IMR-90 (cell line): ENCODE results near the gene SLC6A11.

Source experiments
- BHLHE40 ChIP-seq: fragments of 150-350 bp; IDR thresholded peaks from 2 replicates; pipeline ENCODE4 v1.6.1; 2016; ENCODE audit warnings: mild to moderate bottlenecking, low read depth, low read length
- RFX5 ChIP-seq: IDR thresholded peaks from 2 replicates; pipeline ENCODE4 v1.8.0; 2012; ENCODE audit warnings: low read depth, mild to moderate bottlenecking, low read length, moderate library complexity
- SMC3 ChIP-seq: fragments of 150-350 bp; IDR thresholded peaks from 2 replicates; pipeline ENCODE4 v1.6.1; 2016; ENCODE audit warnings: low read depth, mild to moderate bottlenecking, antibody characterized with exemption, low read length, moderate library complexity
- TF ChIP-seq, protein P1 (sequence below): conservative IDR thresholded peaks from 2 replicates; pipeline ENCODE4 v1.5.1; 2012; ENCODE audit warnings: mild to moderate bottlenecking, low read depth, low read length, improper control_type of control experiment

DNA sequence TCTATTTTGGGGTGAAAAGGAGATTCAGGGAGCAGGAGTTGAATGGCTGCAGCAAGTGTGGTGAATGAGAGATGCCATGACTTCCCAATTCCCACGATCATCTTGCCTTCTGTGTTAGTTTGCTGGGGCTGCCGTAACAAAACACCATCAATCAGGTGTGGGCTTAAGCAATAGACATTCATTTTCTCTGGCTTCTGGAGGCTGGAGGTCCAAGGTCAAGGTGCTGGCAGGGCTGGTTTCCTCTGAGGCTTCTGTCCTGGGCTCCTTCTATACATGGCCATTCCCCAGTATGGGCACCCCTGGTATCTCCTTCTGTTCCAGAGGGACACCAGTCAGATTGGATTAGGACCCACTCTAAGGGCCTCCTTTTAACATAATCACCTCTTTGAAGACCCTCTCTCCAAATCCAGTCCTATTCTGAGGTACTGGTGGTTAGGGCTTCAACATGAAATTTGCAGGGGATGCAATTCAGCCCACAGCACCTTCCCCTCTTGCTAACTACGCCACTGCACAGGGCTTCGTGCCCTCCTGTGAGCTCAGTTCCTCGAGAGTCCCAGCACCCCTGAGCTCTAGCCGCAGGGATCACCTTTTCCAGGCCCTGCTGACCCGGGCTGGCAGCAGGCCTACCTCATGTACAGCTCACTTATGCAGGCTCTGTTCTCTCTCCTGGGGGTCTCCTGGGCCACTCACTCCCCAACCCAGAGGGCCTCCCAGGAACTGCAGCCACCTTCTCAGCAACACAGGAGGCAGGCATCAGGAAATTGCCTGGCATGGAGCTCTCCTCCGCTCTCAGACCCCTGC, 37.3 kb upstream of the SLC6A11 start:
- TF ChIP-seq, protein P1, sequence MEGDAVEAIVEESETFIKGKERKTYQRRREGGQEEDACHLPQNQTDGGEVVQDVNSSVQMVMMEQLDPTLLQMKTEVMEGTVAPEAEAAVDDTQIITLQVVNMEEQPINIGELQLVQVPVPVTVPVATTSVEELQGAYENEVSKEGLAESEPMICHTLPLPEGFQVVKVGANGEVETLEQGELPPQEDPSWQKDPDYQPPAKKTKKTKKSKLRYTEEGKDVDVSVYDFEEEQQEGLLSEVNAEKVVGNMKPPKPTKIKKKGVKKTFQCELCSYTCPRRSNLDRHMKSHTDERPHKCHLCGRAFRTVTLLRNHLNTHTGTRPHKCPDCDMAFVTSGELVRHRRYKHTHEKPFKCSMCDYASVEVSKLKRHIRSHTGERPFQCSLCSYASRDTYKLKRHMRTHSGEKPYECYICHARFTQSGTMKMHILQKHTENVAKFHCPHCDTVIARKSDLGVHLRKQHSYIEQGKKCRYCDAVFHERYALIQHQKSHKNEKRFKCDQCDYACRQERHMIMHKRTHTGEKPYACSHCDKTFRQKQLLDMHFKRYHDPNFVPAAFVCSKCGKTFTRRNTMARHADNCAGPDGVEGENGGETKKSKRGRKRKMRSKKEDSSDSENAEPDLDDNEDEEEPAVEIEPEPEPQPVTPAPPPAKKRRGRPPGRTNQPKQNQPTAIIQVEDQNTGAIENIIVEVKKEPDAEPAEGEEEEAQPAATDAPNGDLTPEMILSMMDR: no peak
- TF ChIP-seq RFX5 (no peak), BHLHE40 (no peak), SMC3 (no peak)
